Measurements from ENCODE around the gene BLOC1S4. TPM values are rescaled to one million over a fixed set of nuclear protein-coding genes. Genes with fewer than 3 reads are reported as not detected.

The BLOC1S4 gene
- polyA plus RNA-seq, 1 of the 3 experiments (the other 2 are of a cell fraction) = 22.1 TPM

DNA sequence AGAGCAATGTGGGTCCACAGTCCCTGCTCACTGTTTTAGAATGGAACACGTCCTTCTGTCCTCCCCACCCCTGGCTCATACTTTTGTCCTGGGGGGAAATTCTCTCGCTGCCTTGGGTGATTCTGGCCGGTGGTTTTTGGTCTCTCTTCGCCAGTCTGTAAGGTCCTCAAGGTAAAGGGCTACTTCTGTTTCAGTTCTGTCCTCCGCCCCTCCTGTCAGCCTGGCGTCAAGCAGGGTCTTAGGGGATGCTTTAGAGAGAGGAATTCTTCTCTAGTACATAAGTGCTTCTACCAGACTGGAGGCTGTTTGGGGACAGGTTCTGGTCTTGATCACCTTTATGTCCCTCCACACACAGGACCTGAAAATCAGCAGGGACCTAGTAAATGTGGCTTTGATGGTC lies 5.7 kb upstream of the BLOC1S4 start (continued):
- TF ChIP-seq RAD21 (IDR thresholded peaks at IDR 0.05; ENCODE audit: low read length) = no peak
- TF ChIP-seq, protein P1, sequence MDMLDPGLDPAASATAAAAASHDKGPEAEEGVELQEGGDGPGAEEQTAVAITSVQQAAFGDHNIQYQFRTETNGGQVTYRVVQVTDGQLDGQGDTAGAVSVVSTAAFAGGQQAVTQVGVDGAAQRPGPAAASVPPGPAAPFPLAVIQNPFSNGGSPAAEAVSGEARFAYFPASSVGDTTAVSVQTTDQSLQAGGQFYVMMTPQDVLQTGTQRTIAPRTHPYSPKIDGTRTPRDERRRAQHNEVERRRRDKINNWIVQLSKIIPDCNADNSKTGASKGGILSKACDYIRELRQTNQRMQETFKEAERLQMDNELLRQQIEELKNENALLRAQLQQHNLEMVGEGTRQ (IDR thresholded peaks at IDR 0.05; ENCODE audit: borderline replicate concordance, low read depth, low read length) = no peak
- no peak for TF ChIP-seq TCF12 (IDR thresholded peaks at IDR 0.05)

- WGBS (ENCODE audit: low lambda C conversion rate) = 82% methylated on average over 2 of the region's 2 CpGs
- H3K4me2 ChIP-seq = no peak overlapping the region
- no peak overlapping the region for H2AFZ ChIP-seq (ENCODE audit: low read depth)
- H3K27me3 ChIP-seq (ENCODE audit: insufficient read depth) = no peaks in the 10 kb centered on the region
- ChIA-PET CTCF (interaction anchor here (1.6 kb wide), 1 partner anchor 9 kb away, joined by 4 read pairs; no protein-coding TSS in a partner anchor), POLR2A (no interaction called here)
- H3K27ac ChIP-seq (ENCODE audit: low read depth in 2 of 2, low read length in 1 of 2) = no peak overlapping the region
- DNase-seq = no peak
- no peaks in the 10 kb centered on the region; the same call in 1 of the 2 replicates for H4K20me1 ChIP-seq (ENCODE audit: insufficient read depth)
- TF ChIP-seq, protein P2, sequence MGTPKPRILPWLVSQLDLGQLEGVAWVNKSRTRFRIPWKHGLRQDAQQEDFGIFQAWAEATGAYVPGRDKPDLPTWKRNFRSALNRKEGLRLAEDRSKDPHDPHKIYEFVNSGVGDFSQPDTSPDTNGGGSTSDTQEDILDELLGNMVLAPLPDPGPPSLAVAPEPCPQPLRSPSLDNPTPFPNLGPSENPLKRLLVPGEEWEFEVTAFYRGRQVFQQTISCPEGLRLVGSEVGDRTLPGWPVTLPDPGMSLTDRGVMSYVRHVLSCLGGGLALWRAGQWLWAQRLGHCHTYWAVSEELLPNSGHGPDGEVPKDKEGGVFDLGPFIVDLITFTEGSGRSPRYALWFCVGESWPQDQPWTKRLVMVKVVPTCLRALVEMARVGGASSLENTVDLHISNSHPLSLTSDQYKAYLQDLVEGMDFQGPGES (IDR thresholded peaks at IDR 0.05; ENCODE audit: low read depth, low read length) = no peak
- peaks cover 6% of the 10 kb centered on the region for H3F3A ChIP-seq (replicated peaks; ENCODE audit: insufficient read depth)
- H3K9me3 ChIP-seq = no peaks in the 10 kb centered on the region
- H3K9ac ChIP-seq = no peak overlapping the region
- H3K9me2 ChIP-seq = no peaks in the 10 kb centered on the region
- no peak overlapping the region for H3K4me3 ChIP-seq (ENCODE audit: low read depth in 2 of 2, low read length in 1 of 2)
- peaks cover 13 to 24% of the 10 kb centered on the region in 2 experiments for H3K4me1 ChIP-seq (ENCODE audit: control insufficient read depth in 1 of 2, insufficient read depth in 2 of 2, low read depth in 1 of 2, low read length in 1 of 2)
- peaks cover 36% of the 10 kb centered on the region for H3K79me2 ChIP-seq (ENCODE audit: insufficient read depth)
- peaks cover 7 to 13% of the 10 kb centered on the region in 2 experiments for H3K36me3 ChIP-seq (replicated peaks in 1 of 2; ENCODE audit: control insufficient read depth in 1 of 2, insufficient read depth in 2 of 2, low read length in 1 of 2)
Measured at GRCh38 chr4:6710996-6711395, 5.0 kb upstream of the BLOC1S4 start.

GRCh38 chr4:6714954-6715353 lies 1.0 kb upstream of the BLOC1S4 start:
- WGBS (ENCODE audit: low lambda C conversion rate) = 17% methylated on average over 1 of the region's 1 CpG
- Histone ChIP-seq H3K9me2 (no peaks in the 10 kb centered on the region), H3K4me2 (peak overlapping the region; percentile 98; the same call in 1 of the 2 replicates), H3K79me2 (ENCODE audit: insufficient read depth) (peaks cover 25% of the 10 kb centered on the region), H3K36me3 (replicated peaks in 1 of 2; ENCODE audit: control insufficient read depth in 1 of 2, insufficient read depth in 2 of 2, low read length in 1 of 2) (no peaks in the 10 kb centered on the region), H4K20me1 (ENCODE audit: insufficient read depth) (peaks cover 18% of the 10 kb centered on the region; the same call in 1 of the 2 replicates), H3F3A (replicated peaks; ENCODE audit: insufficient read depth) (peaks cover 8% of the 10 kb centered on the region), H2AFZ (ENCODE audit: low read depth) (peak overlapping the region; percentile 78; the same call in 1 of the 2 replicates), H3K4me1 (ENCODE audit: control insufficient read depth in 1 of 2, insufficient read depth in 2 of 2, low read depth in 1 of 2, low read length in 1 of 2) (peaks cover 0 to 6% of the 10 kb centered on the region in 2 experiments; a peak in 2 of 4 replicates), H3K27me3 (ENCODE audit: insufficient read depth) (no peaks in the 10 kb centered on the region), H3K9ac (no peak overlapping the region), H3K4me3 (ENCODE audit: low read depth in 2 of 2, low read length in 1 of 2) (no peak overlapping the region), H3K27ac (ENCODE audit: low read depth in 2 of 2, low read length in 1 of 2) (no peak overlapping the region), H3K9me3 (no peaks in the 10 kb centered on the region)
- ChIA-PET POLR2A (no interaction called here), CTCF (interaction anchor here (10.2 kb wide), 1 partner anchor 160 kb away, joined by 204 read pairs; no protein-coding TSS in a partner anchor)
- no peak for DNase-seq
- no peak for TF ChIP-seq SMC3 (IDR thresholded peaks at IDR 0.05; ENCODE audit: low read depth, low read length)
- no peak for TF ChIP-seq NFIC (IDR thresholded peaks at IDR 0.05; ENCODE audit: borderline replicate concordance)
- TF ChIP-seq, protein P3, sequence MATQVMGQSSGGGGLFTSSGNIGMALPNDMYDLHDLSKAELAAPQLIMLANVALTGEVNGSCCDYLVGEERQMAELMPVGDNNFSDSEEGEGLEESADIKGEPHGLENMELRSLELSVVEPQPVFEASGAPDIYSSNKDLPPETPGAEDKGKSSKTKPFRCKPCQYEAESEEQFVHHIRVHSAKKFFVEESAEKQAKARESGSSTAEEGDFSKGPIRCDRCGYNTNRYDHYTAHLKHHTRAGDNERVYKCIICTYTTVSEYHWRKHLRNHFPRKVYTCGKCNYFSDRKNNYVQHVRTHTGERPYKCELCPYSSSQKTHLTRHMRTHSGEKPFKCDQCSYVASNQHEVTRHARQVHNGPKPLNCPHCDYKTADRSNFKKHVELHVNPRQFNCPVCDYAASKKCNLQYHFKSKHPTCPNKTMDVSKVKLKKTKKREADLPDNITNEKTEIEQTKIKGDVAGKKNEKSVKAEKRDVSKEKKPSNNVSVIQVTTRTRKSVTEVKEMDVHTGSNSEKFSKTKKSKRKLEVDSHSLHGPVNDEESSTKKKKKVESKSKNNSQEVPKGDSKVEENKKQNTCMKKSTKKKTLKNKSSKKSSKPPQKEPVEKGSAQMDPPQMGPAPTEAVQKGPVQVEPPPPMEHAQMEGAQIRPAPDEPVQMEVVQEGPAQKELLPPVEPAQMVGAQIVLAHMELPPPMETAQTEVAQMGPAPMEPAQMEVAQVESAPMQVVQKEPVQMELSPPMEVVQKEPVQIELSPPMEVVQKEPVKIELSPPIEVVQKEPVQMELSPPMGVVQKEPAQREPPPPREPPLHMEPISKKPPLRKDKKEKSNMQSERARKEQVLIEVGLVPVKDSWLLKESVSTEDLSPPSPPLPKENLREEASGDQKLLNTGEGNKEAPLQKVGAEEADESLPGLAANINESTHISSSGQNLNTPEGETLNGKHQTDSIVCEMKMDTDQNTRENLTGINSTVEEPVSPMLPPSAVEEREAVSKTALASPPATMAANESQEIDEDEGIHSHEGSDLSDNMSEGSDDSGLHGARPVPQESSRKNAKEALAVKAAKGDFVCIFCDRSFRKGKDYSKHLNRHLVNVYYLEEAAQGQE (IDR thresholded peaks at IDR 0.05; ENCODE audit: low read depth, low read length) = no peak
- no peak for TF ChIP-seq GATA2 (CRISPR knock-in tag; IDR thresholded peaks at IDR 0.05)
- TF ChIP-seq MAX (IDR thresholded peaks at IDR 0.05; ENCODE audit: low read depth) = no peak
- no peak for TF ChIP-seq RXRA (IDR thresholded peaks at IDR 0.05; ENCODE audit: borderline replicate concordance, low read depth)
- no peak for TF ChIP-seq MXI1 (IDR thresholded peaks at IDR 0.05; ENCODE audit: low read depth, low read length)
- TF ChIP-seq MEF2A (IDR thresholded peaks at IDR 0.05; ENCODE audit: borderline replicate concordance, low read depth) = no peak
- TF ChIP-seq FOXM1 (IDR thresholded peaks at IDR 0.05; ENCODE audit: low read depth) = no peak
- TF ChIP-seq EP300 (IDR thresholded peaks at IDR 0.05; ENCODE audit: borderline replicate concordance in 1 of 2, low read depth in 1 of 2, low read length in 1 of 2) = no peak
